Measurements from ENCODE around the gene CCDC197. TPM values are rescaled to one million over a fixed set of nuclear protein-coding genes. Genes with fewer than 3 reads are reported as not detected.

The CCDC197 gene
- total and polyA plus RNA-seq, 9 of the 15 experiments (the other 6 are each of a cell fraction or from before 2014, with no cell fraction given), result not detected

DNA sequence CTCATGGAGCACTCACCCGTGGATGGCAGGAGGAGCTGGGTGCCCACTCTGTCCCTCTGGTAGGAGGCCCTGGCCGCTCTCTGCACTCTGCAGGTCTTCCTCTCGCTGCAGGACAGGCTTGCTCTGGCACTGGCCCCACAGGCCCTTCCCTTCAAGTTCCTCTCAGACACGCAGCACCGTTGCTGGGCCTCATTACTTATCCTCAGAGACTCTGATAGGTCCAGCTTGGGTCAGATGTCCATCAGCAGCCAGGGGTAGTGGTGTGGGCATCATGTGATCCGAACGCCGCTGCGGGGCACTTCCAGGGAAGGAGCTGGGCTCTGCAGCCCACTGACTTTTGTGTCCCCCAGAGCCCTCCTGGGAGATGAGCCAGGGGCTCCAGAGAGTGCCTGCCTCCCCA lies 40.9 kb downstream of the CCDC197 start:
- Histone ChIP-seq H3K79me2 (ENCODE audit: control insufficient read depth, insufficient read depth, low read length) (no peaks in the 10 kb centered on the region), H3K36me3 (ENCODE audit: control insufficient read depth, insufficient read depth, low read length) (no peaks in the 10 kb centered on the region), H3K9ac (ENCODE audit: insufficient read depth in 1 of 2, low read depth in 2 of 2, low read length in 2 of 2) (no peak overlapping the region; a peak in 1 of 4 replicates), H2AFZ (ENCODE audit: low read depth, low read length) (no peak overlapping the region), H3K27me3 (ENCODE audit: control insufficient read depth in 2 of 2, insufficient read depth in 2 of 2, low read length in 2 of 2) (peaks cover 4 to 24% of the 10 kb centered on the region in 2 experiments; a peak in 4 of 5 replicates), H3K27ac (ENCODE audit: extremely low read depth, low read depth, low read length) (no peak overlapping the region), H3K9me3 (replicated peaks; ENCODE audit: control insufficient read depth, insufficient read depth, low read depth, low read length) (no peaks in the 10 kb centered on the region), H3K4me3 (no peak overlapping the region), H3K4me1 (replicated peaks in 1 of 2; ENCODE audit: control insufficient read depth in 2 of 2, insufficient read depth in 2 of 2, low read length in 2 of 2) (no peaks in the 10 kb centered on the region), H4K20me1 (replicated peaks; ENCODE audit: control insufficient read depth, insufficient read depth, low read length) (no peaks in the 10 kb centered on the region; the same call in 1 of the 2 replicates), H3K4me2 (ENCODE audit: insufficient read depth, low read length) (no peak overlapping the region), H3K9me1 (ENCODE audit: control insufficient read depth, insufficient read depth, low read length) (no peaks in the 10 kb centered on the region)
- in situ Hi-C loops (cut with MboI) (loop anchor here (5.0 kb wide), 1 partner anchor 99 kb away; no protein-coding TSS in a partner anchor), intact Hi-C loops (cut with micrococcal nuclease) (no loop called here)
- ChIA-PET CTCF (ENCODE audit: low intra/inter-chr PET ratio) (no interaction called here), POLR2A (interaction anchor here (0.6 to 0.7 kb wide), 2 partner anchors 10 to 21 kb away, joined by 3 read pairs; no protein-coding TSS in a partner anchor)
- ATAC-seq (no peak), DNase-seq (ENCODE audit: extremely low read depth in 1 of 4, low spot score in 3 of 4) (no peak), FAIRE-seq (no peak)
- BruUV-seq (replicated peaks), result no TSS peak
- 3% methylated on average over 5 of the region's 9 CpGs for WGBS (ENCODE audit: insufficient coverage, low coverage, missing lambda C conversion rate)
- no peak for TF ChIP-seq STAG1 (CRISPR knock-in tag; IDR thresholded peaks at IDR 0.05; ENCODE audit: borderline replicate concordance)
- TF ChIP-seq NCOR1 (IDR thresholded peaks at IDR 0.05), result no peak
- TF ChIP-seq CCAR2 (IDR thresholded peaks at IDR 0.05; ENCODE audit: low read depth, low read length), result no peak
- TF ChIP-seq ZKSCAN1 (IDR thresholded peaks at IDR 0.05; ENCODE audit: low read depth, low read length), result no peak
- no peak for TF ChIP-seq NONO (IDR thresholded peaks at IDR 0.05; ENCODE audit: low read depth in 2 of 2, low read length in 1 of 2)
- TF ChIP-seq SAP30 (IDR thresholded peaks at IDR 0.05; ENCODE audit: borderline replicate concordance, insufficient read depth, low read depth, low read length, poor library complexity, severe bottlenecking), result no peak
- TF ChIP-seq CHD4 (IDR thresholded peaks at IDR 0.05; ENCODE audit: insufficient read depth, insufficient replicate concordance, low read depth, low read length, poor library complexity, severe bottlenecking), result no peak
- no peak for TF ChIP-seq HMGN3 (IDR thresholded peaks at IDR 0.05; ENCODE audit: borderline replicate concordance, extremely low read depth, insufficient read length, low read depth, low read length)
- no peak for TF ChIP-seq ZNF75A (CRISPR knock-in tag; IDR thresholded peaks at IDR 0.05)
- no peak for TF ChIP-seq ZNF766 (CRISPR knock-in tag; conservative IDR thresholded peaks at IDR 0.05)
- TF ChIP-seq, protein P1, sequence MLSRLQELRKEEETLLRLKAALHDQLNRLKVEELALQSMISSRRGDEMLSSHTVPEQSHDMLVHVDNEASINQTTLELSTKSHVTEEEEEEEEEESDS (CRISPR knock-in tag; IDR thresholded peaks at IDR 0.05), result no peak
